ENCODE measurements around the gene RXRA.

RXRA gene

GRCh38 chr9:134344800-134345310, 18.6 kb downstream of the RXRA start:
- no peak overlapping the region for H2AFZ ChIP-seq
- H3K27me3 ChIP-seq (ENCODE audit: control insufficient read depth, insufficient read depth, low read length) = no peaks in the 10 kb centered on the region
- peaks cover 91% of the 10 kb centered on the region for H3K79me2 ChIP-seq
- no peak overlapping the region for H3K4me3 ChIP-seq (ENCODE audit: low read depth, low read length)
- H3K4me1 ChIP-seq = peaks cover 63% of the 10 kb centered on the region
- H3K36me3 ChIP-seq (ENCODE audit: control insufficient read depth, insufficient read depth, low read length) = no peaks in the 10 kb centered on the region
- no peak for TF ChIP-seq CTCF (IDR thresholded peaks at IDR 0.05)
- H3K4me2 ChIP-seq (ENCODE audit: low read length) = no peak overlapping the region
- H3K9ac ChIP-seq = no peak overlapping the region
- no peaks in the 10 kb centered on the region for H3K9me3 ChIP-seq (ENCODE audit: control insufficient read depth, low read length)
- H3K27ac ChIP-seq = no peak overlapping the region

- Histone ChIP-seq H3K27me3 (ENCODE audit: control insufficient read depth, insufficient read depth, low read length) (no peaks in the 10 kb centered on the region), H3K9me3 (ENCODE audit: control insufficient read depth, low read length) (no peaks in the 10 kb centered on the region), H2AFZ (no peak overlapping the region), H3K4me2 (ENCODE audit: low read length) (no peak overlapping the region), H3K9ac (no peak overlapping the region), H3K27ac (no peak overlapping the region), H3K36me3 (ENCODE audit: control insufficient read depth, insufficient read depth, low read length) (no peaks in the 10 kb centered on the region), H3K4me1 (peaks cover 66% of the 10 kb centered on the region), H3K4me3 (ENCODE audit: low read depth, low read length) (no peak overlapping the region), H3K79me2 (peaks cover 96% of the 10 kb centered on the region)
- TF ChIP-seq CTCF (IDR thresholded peaks at IDR 0.05) = no peak
Observed at GRCh38 chr9:134345737-134346136, 19.5 kb downstream of the RXRA start.

- no peak overlapping the region for H2AFZ ChIP-seq
- peak overlapping the region; percentile 28 for H3K4me2 ChIP-seq (ENCODE audit: low read length)
- peaks cover 64% of the 10 kb centered on the region for H3K4me1 ChIP-seq
- no peak overlapping the region for H3K27ac ChIP-seq
- H3K36me3 ChIP-seq (ENCODE audit: control insufficient read depth, insufficient read depth, low read length) = no peaks in the 10 kb centered on the region
- H3K9ac ChIP-seq = no peak overlapping the region
- H3K4me3 ChIP-seq (ENCODE audit: low read depth, low read length) = no peak overlapping the region
- no peak for TF ChIP-seq CTCF (IDR thresholded peaks at IDR 0.05)
- H3K79me2 ChIP-seq = peaks cover 96% of the 10 kb centered on the region
- H3K9me3 ChIP-seq (ENCODE audit: control insufficient read depth, low read length) = no peaks in the 10 kb centered on the region
- no peaks in the 10 kb centered on the region for H3K27me3 ChIP-seq (ENCODE audit: control insufficient read depth, insufficient read depth, low read length)
Observed at GRCh38 chr9:134346151-134346550, 19.9 kb downstream of the RXRA start.

GRCh38 chr9:134346840-134347583, 20.8 kb downstream of the RXRA start:
- H3K79me2 ChIP-seq = peaks cover 95% of the 10 kb centered on the region
- no peak for TF ChIP-seq CTCF (IDR thresholded peaks at IDR 0.05)
- no peak overlapping the region for H3K27ac ChIP-seq
- no peak overlapping the region for H3K4me3 ChIP-seq (ENCODE audit: low read depth, low read length)
- no peak overlapping the region for H3K9ac ChIP-seq
- H3K4me1 ChIP-seq = peaks cover 61% of the 10 kb centered on the region
- H3K9me3 ChIP-seq (ENCODE audit: control insufficient read depth, low read length) = no peaks in the 10 kb centered on the region
- H3K36me3 ChIP-seq (ENCODE audit: control insufficient read depth, insufficient read depth, low read length) = no peaks in the 10 kb centered on the region
- no peak overlapping the region for H2AFZ ChIP-seq
- no peak overlapping the region for H3K4me2 ChIP-seq (ENCODE audit: low read length)
- H3K27me3 ChIP-seq (ENCODE audit: control insufficient read depth, insufficient read depth, low read length) = no peaks in the 10 kb centered on the region

GRCh38 chr9:134347996-134348395, 21.7 kb downstream of the RXRA start:
- Histone ChIP-seq H2AFZ (no peak overlapping the region), H3K79me2 (peaks cover 93% of the 10 kb centered on the region), H3K4me1 (peaks cover 63% of the 10 kb centered on the region), H3K4me2 (ENCODE audit: low read length) (no peak overlapping the region), H3K4me3 (ENCODE audit: low read depth, low read length) (no peak overlapping the region), H3K9ac (no peak overlapping the region), H3K9me3 (ENCODE audit: control insufficient read depth, low read length) (no peaks in the 10 kb centered on the region), H3K27ac (no peak overlapping the region), H3K27me3 (ENCODE audit: control insufficient read depth, insufficient read depth, low read length) (no peaks in the 10 kb centered on the region), H3K36me3 (ENCODE audit: control insufficient read depth, insufficient read depth, low read length) (no peaks in the 10 kb centered on the region)
- TF ChIP-seq CTCF (IDR thresholded peaks at IDR 0.05) = no peak

Data from parathyroid adenoma (tissue), 2 donors.